Measurements from ENCODE around the gene ERICH6B.

GRCh38 chr13:45548281-45548680, 67.3 kb downstream of the ERICH6B start:
- TF ChIP-seq, protein P1, sequence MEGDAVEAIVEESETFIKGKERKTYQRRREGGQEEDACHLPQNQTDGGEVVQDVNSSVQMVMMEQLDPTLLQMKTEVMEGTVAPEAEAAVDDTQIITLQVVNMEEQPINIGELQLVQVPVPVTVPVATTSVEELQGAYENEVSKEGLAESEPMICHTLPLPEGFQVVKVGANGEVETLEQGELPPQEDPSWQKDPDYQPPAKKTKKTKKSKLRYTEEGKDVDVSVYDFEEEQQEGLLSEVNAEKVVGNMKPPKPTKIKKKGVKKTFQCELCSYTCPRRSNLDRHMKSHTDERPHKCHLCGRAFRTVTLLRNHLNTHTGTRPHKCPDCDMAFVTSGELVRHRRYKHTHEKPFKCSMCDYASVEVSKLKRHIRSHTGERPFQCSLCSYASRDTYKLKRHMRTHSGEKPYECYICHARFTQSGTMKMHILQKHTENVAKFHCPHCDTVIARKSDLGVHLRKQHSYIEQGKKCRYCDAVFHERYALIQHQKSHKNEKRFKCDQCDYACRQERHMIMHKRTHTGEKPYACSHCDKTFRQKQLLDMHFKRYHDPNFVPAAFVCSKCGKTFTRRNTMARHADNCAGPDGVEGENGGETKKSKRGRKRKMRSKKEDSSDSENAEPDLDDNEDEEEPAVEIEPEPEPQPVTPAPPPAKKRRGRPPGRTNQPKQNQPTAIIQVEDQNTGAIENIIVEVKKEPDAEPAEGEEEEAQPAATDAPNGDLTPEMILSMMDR (IDR thresholded peaks at IDR 0.05; ENCODE audit: low read length) = no peak
- no peak for TF ChIP-seq EZH2 (IDR thresholded peaks at IDR 0.05; ENCODE audit: borderline replicate concordance, low read length)

Measured in OCI-LY1 (cell line).